Measurements from ENCODE around the gene HOXD3. TPM values are rescaled to one million over a fixed set of nuclear protein-coding genes. Genes with fewer than 3 reads are reported as not detected.

Gene HOXD3
- total RNA-seq, 5 donors from 2014 or later (not counting 1 experiment from before 2014, with no cell fraction given): 0.44 TPM; not detected in 4

DNA sequence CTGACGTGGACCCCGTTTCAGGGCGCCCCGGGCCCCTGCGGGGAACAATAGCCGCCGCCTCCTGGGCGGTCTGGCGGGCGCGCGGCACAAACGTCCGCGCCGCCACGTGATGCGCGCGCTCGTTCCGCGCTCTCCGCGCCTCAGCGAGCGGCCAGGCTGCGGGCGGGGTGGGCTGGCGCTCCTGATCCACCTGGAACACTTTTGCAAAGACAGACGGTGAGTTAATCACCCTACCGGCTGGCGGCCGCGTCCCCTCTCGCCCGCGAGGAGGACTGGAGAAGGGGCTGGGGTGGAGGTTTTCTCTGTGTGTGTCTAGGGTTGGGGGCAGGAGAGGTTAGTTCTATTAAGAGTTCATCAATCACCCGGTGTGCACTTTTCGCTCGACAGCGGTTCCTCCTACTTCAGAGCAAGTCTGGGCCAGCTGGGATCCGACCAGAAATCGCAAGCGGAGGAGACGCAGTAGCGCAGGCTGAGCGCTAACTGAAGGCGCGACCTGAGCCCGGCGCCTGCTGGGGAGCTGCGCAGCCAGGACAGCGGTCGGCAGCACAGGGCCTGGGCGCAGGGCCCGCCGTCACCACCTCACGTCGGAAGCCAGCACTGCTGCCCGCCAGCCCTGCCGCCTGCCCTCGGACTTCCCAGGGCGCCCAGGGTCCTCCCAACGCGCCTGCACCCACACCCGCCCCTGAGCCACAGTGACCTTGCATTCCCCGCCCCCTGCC lies 21.1 kb downstream of the HOXD3 start:
- CTCF ChIA-PET: no interaction called here
- Histone ChIP-seq H3K36me3 (ENCODE audit: control insufficient read depth in 2 of 2, extremely low read depth in 1 of 2, insufficient read depth in 1 of 2, low read length in 1 of 2) (no peaks in the 10 kb centered on the region), H3K27me3 (replicated peaks in 1 of 2; ENCODE audit: control insufficient read depth in 2 of 2, extremely low read depth in 1 of 2, insufficient read depth in 2 of 2, low read length in 1 of 2) (peaks cover 30 to 47% of the 10 kb centered on the region in 2 experiments), H3K4me1 (ENCODE audit: control insufficient read depth in 1 of 2, extremely low read depth in 1 of 2, insufficient read depth in 2 of 2, low read length in 2 of 2) (peaks cover 2 to 19% of the 10 kb centered on the region in 2 experiments), H3K9me3 (no peaks in the 10 kb centered on the region), H3K4me3 (ENCODE audit: control insufficient read depth in 1 of 2, extremely low read depth in 1 of 2, low read length in 1 of 2) (peak overlapping the region in 1 of 2 donors; percentile 20), H3K27ac (ENCODE audit: low read length) (no peak overlapping the region)
- WGBS (ENCODE audit: insufficient coverage): 4% methylated on average over 65 of the region's 68 CpGs
- H3K9me3 Mint-ChIP-seq: no peaks in the 10 kb centered on the region
- H3K4me3 Mint-ChIP-seq: no peak overlapping the region
- H3K36me3 Mint-ChIP-seq: no peaks in the 10 kb centered on the region
- H3K27ac Mint-ChIP-seq: no peak overlapping the region
- POLR2A ChIA-PET: no interaction called here
- ATAC-seq (replicated peaks in 1 of 4) (peak in 1 of 4 experiments; percentile 31), DNase-seq (no peak)
- H3K27me3 Mint-ChIP-seq: peaks cover 78 to 85% of the 10 kb centered on the region in 2 donors
- H3K4me1 Mint-ChIP-seq: peaks cover 8 to 10% (median 10%) of the 10 kb centered on the region in 3 donors

DNA sequence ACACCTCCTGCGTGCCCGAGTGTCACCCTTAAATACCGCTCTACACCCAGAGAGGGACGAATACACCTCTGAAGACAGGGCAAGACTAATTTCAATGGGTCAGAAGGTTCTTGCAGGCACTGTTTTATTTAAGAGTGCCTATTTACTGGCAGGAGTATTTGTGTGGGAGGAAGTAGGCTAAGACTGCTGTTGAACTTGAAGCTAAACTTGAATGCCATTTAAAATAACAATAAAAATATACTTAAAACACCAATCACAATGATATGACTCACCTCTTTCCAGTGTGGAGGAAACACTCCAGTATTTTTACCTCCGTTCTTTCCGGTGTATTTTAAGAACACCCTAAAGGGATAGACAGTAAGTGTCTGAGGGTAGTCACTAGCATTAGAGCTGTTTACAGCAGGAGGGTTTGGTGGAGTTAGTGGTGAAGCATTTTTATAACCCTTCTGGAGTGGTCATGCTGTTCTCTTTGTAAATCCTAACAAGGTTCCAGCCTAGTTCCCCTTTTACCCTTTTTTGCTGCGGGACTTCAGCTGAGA lies 21.7 kb downstream of the HOXD3 start:
- H3K27ac Mint-ChIP-seq: no peak overlapping the region
- H3K27me3 Mint-ChIP-seq: peaks cover 79 to 86% of the 10 kb centered on the region in 2 donors
- WGBS (ENCODE audit: insufficient coverage): no CpG with 5 or more reads among the region's 7 CpGs
- H3K36me3 ChIP-seq (ENCODE audit: control insufficient read depth in 2 of 2, extremely low read depth in 1 of 2, insufficient read depth in 1 of 2, low read length in 1 of 2): no peaks in the 10 kb centered on the region
- H3K4me1 ChIP-seq (ENCODE audit: control insufficient read depth in 1 of 2, extremely low read depth in 1 of 2, insufficient read depth in 2 of 2, low read length in 2 of 2): peaks cover 0 to 19% of the 10 kb centered on the region in 2 experiments
- H3K4me1 Mint-ChIP-seq: peaks cover 8 to 10% (median 9%) of the 10 kb centered on the region in 3 donors
- ChIA-PET CTCF (no interaction called here), POLR2A (no interaction called here)
- no peak for DNase-seq
- H3K9me3 Mint-ChIP-seq: no peaks in the 10 kb centered on the region
- H3K27me3 ChIP-seq (replicated peaks in 1 of 2; ENCODE audit: control insufficient read depth in 2 of 2, extremely low read depth in 1 of 2, insufficient read depth in 2 of 2, low read length in 1 of 2): peaks cover 26 to 47% of the 10 kb centered on the region in 2 experiments
- H3K27ac ChIP-seq (ENCODE audit: low read length): no peak overlapping the region
- H3K9me3 ChIP-seq: no peaks in the 10 kb centered on the region
- H3K4me3 Mint-ChIP-seq: no peak overlapping the region
- peak overlapping the region in 1 of 2 donors; percentile 20 for H3K4me3 ChIP-seq (ENCODE audit: control insufficient read depth in 1 of 2, extremely low read depth in 1 of 2, low read length in 1 of 2)
- no peaks in the 10 kb centered on the region for H3K36me3 Mint-ChIP-seq
- no peak for ATAC-seq (replicated peaks in 1 of 4)

DNA sequence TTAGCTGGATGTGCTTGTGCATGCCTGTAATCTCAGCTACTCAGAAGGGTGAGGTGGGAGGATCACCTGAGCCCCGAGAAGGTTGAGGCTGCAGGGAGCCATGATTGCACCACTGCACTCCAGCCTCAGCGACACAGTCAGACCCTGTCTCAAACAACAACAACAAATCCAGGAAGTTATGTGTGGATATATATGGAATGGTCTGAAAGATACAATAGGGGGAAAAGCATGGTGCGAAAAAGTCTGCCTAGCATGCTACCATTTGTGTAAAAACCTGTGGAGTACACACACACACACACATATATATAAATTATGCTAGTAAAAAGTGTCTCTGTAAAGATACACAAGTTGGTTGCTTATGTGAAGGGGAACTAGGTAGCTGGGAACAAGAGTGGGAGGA lies 24.4 kb downstream of the HOXD3 start:
- H3K4me3 Mint-ChIP-seq: no peak overlapping the region
- POLR2A ChIA-PET: no interaction called here
- WGBS (ENCODE audit: insufficient coverage): no CpG with 5 or more reads among the region's 3 CpGs

DNA sequence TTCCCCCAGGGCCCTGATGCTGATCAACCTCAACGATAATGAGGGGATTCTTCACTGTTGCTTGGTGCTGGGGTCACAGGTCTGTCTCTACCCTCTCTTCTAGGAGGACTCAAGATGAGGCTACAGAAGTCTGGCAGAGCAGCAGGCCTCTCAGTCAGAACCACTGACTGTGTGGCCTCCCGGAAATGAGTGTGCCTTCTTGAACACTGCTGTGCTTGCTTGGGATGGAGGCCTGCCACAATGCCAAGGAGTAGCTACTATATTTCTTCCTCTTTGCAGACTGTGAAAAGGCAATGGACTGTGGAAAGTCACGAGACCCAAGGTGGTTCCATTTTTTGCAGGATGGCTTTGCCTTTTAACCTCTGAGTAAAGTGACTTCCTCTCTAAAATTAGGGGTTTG lies 25.6 kb downstream of the HOXD3 start:
- no peak overlapping the region for H3K4me3 ChIP-seq (ENCODE audit: control insufficient read depth in 1 of 2, extremely low read depth in 1 of 2, low read length in 1 of 2)
- Mint-ChIP-seq H3K36me3 (no peaks in the 10 kb centered on the region), H3K4me1 (peaks cover 7 to 10% (median 7%) of the 10 kb centered on the region in 3 donors), H3K4me3 (no peak overlapping the region), H3K9me3 (no peaks in the 10 kb centered on the region), H3K27ac (no peak overlapping the region), H3K27me3 (peaks cover 76 to 79% of the 10 kb centered on the region in 2 donors)
- H3K36me3 ChIP-seq (ENCODE audit: control insufficient read depth in 2 of 2, extremely low read depth in 1 of 2, insufficient read depth in 1 of 2, low read length in 1 of 2): no peaks in the 10 kb centered on the region
- peaks cover 30 to 39% of the 10 kb centered on the region in 2 experiments for H3K27me3 ChIP-seq (replicated peaks in 1 of 2; ENCODE audit: control insufficient read depth in 2 of 2, extremely low read depth in 1 of 2, insufficient read depth in 2 of 2, low read length in 1 of 2)
- ATAC-seq (replicated peaks in 1 of 4) (no peak), DNase-seq (no peak)
- ChIA-PET POLR2A (no interaction called here), CTCF (no interaction called here)
- 54% methylated on average over 2 of the region's 3 CpGs for WGBS (ENCODE audit: insufficient coverage)
- H3K4me1 ChIP-seq (ENCODE audit: control insufficient read depth in 1 of 2, extremely low read depth in 1 of 2, insufficient read depth in 2 of 2, low read length in 2 of 2): peaks cover 4 to 10% of the 10 kb centered on the region in 2 experiments
- no peaks in the 10 kb centered on the region for H3K9me3 ChIP-seq
- H3K27ac ChIP-seq (ENCODE audit: low read length): no peak overlapping the region

More for the DNA sequence above, 24.4 kb downstream of the HOXD3 start:
- Mint-ChIP-seq H3K4me1 (peaks cover 0 to 5% (median 3%) of the 10 kb centered on the region in 3 donors), H3K27ac (no peak overlapping the region), H3K27me3 (peaks cover 78 to 81% of the 10 kb centered on the region in 2 donors), H3K9me3 (no peaks in the 10 kb centered on the region), H3K36me3 (no peaks in the 10 kb centered on the region)
- Histone ChIP-seq H3K27ac (ENCODE audit: low read length) (no peak overlapping the region), H3K4me3 (ENCODE audit: control insufficient read depth in 1 of 2, extremely low read depth in 1 of 2, low read length in 1 of 2) (no peak overlapping the region), H3K27me3 (replicated peaks in 1 of 2; ENCODE audit: control insufficient read depth in 2 of 2, extremely low read depth in 1 of 2, insufficient read depth in 2 of 2, low read length in 1 of 2) (peaks cover 27 to 38% of the 10 kb centered on the region in 2 experiments), H3K36me3 (ENCODE audit: control insufficient read depth in 2 of 2, extremely low read depth in 1 of 2, insufficient read depth in 1 of 2, low read length in 1 of 2) (no peaks in the 10 kb centered on the region), H3K4me1 (ENCODE audit: control insufficient read depth in 1 of 2, extremely low read depth in 1 of 2, insufficient read depth in 2 of 2, low read length in 2 of 2) (peaks cover 0 to 9% of the 10 kb centered on the region in 2 experiments), H3K9me3 (no peaks in the 10 kb centered on the region)
- CTCF ChIA-PET: interaction anchor here in 1 of 2 donors (0.6 to 0.7 kb wide), 2 partner anchors 982 to 1657 kb away, joined by 3 to 4 read pairs; no protein-coding TSS in a partner anchor
- DNase-seq: no peak
- no peak for ATAC-seq (replicated peaks in 1 of 4)

DNA sequence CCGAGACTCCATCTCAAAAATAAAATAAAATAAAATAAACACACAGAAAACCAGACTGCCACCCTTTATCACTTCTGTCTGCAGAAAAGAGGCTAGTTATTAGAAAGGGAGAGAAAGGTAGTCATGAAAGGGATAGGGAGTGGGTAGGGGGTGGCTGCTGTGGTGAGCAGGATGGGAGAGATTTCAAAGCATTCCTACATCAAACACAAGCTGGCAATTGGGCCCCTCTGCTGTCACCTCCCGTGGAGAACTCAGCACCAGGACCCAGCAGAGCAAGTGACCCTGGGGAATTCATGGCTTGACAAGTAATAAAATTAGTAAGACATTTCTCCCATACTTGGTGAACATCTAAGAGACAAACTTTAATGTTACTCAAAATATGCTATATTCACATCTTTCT lies 27.6 kb downstream of the HOXD3 start:
- no peaks in the 10 kb centered on the region for H3K9me3 ChIP-seq
- peaks cover 67 to 75% of the 10 kb centered on the region in 2 donors for H3K27me3 Mint-ChIP-seq
- ChIA-PET CTCF (interaction anchor here in 1 of 2 donors (0.6 kb wide), 2 partner anchors 22 to 958 kb away, joined by 4 read pairs; no protein-coding TSS in a partner anchor), POLR2A (no interaction called here)
- ATAC-seq (replicated peaks in 1 of 4): no peak
- H3K4me1 ChIP-seq (ENCODE audit: control insufficient read depth in 1 of 2, extremely low read depth in 1 of 2, insufficient read depth in 2 of 2, low read length in 2 of 2): peaks cover 19 to 20% of the 10 kb centered on the region in 2 experiments
- H3K27ac ChIP-seq (ENCODE audit: low read length): no peak overlapping the region
- H3K36me3 ChIP-seq (ENCODE audit: control insufficient read depth in 2 of 2, extremely low read depth in 1 of 2, insufficient read depth in 1 of 2, low read length in 1 of 2): no peaks in the 10 kb centered on the region
- no peaks in the 10 kb centered on the region for H3K9me3 Mint-ChIP-seq
- DNase-seq: no peak
- H3K4me3 ChIP-seq (ENCODE audit: control insufficient read depth in 1 of 2, extremely low read depth in 1 of 2, low read length in 1 of 2): no peak overlapping the region
- H3K4me3 Mint-ChIP-seq: no peak overlapping the region
- no peaks in the 10 kb centered on the region for H3K36me3 Mint-ChIP-seq
- H3K4me1 Mint-ChIP-seq: peaks cover 17 to 19% (median 18%) of the 10 kb centered on the region in 3 donors
- no CpG with 5 or more reads among the region's 2 CpGs for WGBS (ENCODE audit: insufficient coverage)
- H3K27me3 ChIP-seq (replicated peaks in 1 of 2; ENCODE audit: control insufficient read depth in 2 of 2, extremely low read depth in 1 of 2, insufficient read depth in 2 of 2, low read length in 1 of 2): peaks cover 28 to 48% of the 10 kb centered on the region in 2 experiments
- H3K27ac Mint-ChIP-seq: no peak overlapping the region

DNA sequence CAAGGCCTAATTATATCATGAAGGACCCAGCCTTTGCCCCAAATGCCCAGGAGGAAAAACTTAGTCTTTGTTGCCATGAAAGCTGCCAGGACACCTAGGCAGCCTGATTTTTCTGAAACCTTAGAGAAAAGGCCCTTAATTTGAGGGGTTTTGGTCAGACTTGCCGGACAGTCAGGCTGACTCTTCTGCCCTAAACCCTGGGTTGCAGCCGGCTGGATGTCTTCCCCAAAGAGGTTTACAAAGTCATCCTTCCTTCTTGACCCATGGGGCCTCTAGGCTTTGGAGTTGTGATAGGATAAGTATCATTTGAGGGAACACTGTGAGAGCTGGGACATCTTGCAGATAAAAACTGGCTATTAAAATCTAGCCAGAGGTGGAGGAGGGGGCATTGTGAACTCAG lies 28.9 kb downstream of the HOXD3 start:
- Histone ChIP-seq H3K36me3 (ENCODE audit: control insufficient read depth in 2 of 2, extremely low read depth in 1 of 2, insufficient read depth in 1 of 2, low read length in 1 of 2) (no peaks in the 10 kb centered on the region), H3K9me3 (no peaks in the 10 kb centered on the region), H3K27me3 (replicated peaks in 1 of 2; ENCODE audit: control insufficient read depth in 2 of 2, extremely low read depth in 1 of 2, insufficient read depth in 2 of 2, low read length in 1 of 2) (peaks cover 26 to 57% of the 10 kb centered on the region in 2 experiments), H3K27ac (ENCODE audit: low read length) (no peak overlapping the region), H3K4me3 (ENCODE audit: control insufficient read depth in 1 of 2, extremely low read depth in 1 of 2, low read length in 1 of 2) (no peak overlapping the region), H3K4me1 (ENCODE audit: control insufficient read depth in 1 of 2, extremely low read depth in 1 of 2, insufficient read depth in 2 of 2, low read length in 2 of 2) (peaks cover 19 to 23% of the 10 kb centered on the region in 2 experiments)
- ATAC-seq (replicated peaks in 1 of 4) (no peak), DNase-seq (no peak)
- Mint-ChIP-seq H3K36me3 (no peaks in the 10 kb centered on the region), H3K27me3 (peaks cover 64 to 74% of the 10 kb centered on the region in 2 donors), H3K27ac (no peak overlapping the region), H3K4me3 (no peak overlapping the region), H3K9me3 (no peaks in the 10 kb centered on the region), H3K4me1 (peaks cover 20 to 24% (median 23%) of the 10 kb centered on the region in 3 donors)
- WGBS (ENCODE audit: insufficient coverage): no CpG with 5 or more reads among the region's 2 CpGs
- POLR2A ChIA-PET: interaction anchor here in 1 of 2 donors (0.6 kb wide), 1 partner anchor 185 kb away, joined by 5 read pairs; no protein-coding TSS in a partner anchor
- CTCF ChIA-PET: no interaction called here
